ENCODE measurements around the gene RBPJL.
"Not testable (repeated sequence)": the region's sequence is repeated elsewhere in the genome, so short reads cannot be mapped to it uniquely, and the experiment has no call there.

RBPJL gene

GRCh38 chr20:45342855-45343531, 36.4 kb downstream of the RBPJL start:
- DNase-seq (ENCODE audit: low read depth in 2 of 2), result no peak

DNA sequence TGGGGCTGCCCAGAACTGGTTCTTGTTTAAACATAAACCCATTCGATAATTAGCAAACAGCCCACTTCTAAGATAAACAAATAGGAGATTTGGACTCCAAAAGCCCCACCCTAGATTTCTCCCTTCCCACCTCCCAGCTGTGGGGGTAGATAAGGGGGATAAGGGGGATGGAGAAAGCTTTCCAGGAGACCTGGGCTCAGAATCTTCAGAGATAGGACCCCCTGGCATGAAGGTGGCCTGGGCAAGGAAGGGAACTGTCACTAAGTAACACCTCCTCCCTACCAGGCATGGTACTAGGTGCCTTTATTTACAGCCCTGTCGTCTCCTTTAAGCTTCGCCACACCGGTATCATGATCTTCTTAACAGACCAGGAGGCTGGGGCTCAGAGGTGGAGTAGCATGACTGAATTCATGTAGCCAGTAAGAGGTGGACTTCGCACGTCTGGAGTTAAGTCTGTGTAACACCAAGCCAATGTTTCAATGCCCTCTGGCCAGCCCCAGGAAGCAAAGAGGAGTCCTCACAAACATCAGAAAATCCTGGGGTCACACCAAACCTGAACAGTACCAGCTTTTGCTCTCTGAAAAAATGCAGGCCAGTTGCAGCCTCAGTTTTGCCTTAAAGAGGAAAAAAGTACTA, 37.0 kb downstream of the RBPJL start:
- no peak for DNase-seq (ENCODE audit: low read depth in 2 of 2)

DNA sequence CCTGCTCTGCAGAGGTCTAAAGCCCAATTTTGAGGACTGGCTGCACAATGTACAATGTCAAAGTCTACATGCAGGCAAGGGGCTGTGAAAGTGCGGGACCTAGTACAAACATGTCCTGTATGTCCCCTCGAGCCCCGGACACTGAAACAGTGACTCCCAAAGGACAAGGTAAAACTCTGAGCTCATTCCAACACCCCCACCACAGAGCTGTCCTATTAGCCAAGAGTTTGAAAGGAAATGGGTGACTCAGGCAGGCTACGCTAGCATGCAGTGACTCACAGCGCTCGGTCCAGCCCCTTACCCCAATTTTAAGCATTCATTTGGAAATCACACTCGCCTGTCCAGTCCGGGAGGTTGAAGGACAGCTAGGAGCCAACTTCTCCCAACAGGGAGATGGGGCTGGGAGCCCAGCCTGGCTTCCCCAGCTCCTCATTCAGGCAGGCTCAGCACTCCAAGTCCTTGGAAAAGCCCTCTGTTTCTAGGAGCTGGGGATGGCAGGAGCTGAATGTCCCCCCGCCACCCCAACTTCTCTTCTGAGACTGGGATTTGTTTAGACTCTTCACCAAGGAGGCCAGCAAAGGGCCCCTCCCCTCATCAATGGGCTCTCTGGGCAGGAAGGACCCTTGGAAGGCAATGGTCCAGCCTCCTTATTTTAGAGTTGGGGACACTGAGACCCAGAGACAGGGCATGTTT, 37.7 kb downstream of the RBPJL start:
- DNase-seq (ENCODE audit: low read depth in 2 of 2), result no peak

DNA sequence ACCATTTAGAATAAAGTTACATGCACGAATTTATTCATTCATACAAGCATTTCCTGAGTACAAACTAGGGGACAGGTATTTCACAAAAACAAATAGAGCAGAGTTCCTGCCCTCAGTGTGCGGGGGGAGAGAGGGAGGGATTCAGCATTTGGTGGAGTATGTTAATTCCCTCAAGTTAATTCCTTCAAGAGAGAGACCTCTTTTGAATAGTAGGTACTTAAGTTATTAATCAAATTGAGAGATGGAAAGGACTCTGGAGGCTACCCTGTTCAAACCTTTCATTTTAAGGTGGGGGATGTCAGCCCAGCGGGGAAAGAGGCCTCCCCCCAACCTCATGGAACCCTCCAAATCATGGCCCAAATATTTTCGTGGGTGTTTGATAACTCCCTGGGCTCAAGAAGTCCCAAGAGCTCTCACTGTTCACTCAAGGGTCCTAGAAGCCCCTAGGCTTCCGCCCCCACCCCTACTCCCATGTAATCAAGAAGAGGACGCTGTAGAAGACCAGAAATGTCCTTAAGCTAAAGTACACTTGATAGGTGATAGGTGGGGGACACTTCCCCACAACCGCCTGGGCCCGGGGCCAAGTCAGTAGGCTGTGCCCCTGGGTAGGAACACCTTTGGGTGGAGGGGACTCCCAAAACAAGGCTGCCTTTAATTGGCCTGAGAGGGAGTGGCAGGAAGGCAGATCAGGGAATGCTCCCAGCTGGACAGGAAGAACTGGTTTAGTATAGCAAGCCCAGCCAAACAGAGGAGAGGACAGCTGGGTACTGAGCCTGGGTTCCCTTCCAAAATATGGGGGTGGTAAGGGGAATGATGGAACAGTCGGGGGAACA, 38.7 kb downstream of the RBPJL start:
- no peak for DNase-seq (ENCODE audit: low read depth in 2 of 2)

DNA sequence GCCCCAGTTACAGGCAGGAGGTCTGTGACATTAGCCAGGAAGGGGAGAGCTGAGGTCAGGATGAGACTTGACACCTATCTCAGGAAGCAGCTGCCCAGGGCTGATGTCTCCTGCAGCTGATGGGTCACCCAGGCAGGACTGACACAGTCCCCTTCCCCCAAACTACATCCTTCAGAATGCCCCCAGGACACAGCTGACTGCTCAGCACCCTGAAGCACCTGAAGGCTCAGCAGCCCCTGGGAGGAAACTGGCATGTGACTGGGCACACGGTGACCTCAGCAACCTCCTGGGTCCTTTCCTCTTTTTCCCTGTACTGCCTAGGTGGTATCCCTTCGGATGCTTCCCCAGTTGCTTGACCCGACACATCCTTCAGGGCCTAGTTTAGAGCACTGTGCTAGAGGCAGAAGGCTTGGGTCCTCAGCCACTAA, 39.7 kb downstream of the RBPJL start:
- DNase-seq (ENCODE audit: low read depth in 2 of 2), result no peak

DNA sequence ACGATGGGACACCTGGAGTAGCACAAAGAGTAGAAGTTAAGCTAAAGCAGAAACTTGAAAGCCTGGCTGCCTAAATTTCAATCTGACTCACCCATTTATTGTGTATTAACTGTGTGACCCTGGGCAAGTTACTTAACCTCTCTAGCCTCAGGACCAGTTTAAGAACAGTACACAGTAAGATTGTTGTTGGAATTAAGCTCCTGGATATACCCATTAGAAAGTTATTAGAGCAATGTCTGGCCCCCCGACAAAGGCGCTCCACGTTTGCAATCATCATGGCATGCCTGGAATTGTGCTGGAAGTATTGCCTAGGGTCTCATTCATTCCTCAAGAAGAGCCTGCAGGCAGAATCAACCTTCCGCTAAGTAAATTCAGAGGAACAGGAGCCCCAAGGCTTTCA, 40.2 kb downstream of the RBPJL start:
- DNase-seq (ENCODE audit: low read depth in 2 of 2), result no peak

GRCh38 chr20:45347297-45347935, 40.8 kb downstream of the RBPJL start:
- DNase-seq (ENCODE audit: low read depth in 2 of 2), result no peak

DNA sequence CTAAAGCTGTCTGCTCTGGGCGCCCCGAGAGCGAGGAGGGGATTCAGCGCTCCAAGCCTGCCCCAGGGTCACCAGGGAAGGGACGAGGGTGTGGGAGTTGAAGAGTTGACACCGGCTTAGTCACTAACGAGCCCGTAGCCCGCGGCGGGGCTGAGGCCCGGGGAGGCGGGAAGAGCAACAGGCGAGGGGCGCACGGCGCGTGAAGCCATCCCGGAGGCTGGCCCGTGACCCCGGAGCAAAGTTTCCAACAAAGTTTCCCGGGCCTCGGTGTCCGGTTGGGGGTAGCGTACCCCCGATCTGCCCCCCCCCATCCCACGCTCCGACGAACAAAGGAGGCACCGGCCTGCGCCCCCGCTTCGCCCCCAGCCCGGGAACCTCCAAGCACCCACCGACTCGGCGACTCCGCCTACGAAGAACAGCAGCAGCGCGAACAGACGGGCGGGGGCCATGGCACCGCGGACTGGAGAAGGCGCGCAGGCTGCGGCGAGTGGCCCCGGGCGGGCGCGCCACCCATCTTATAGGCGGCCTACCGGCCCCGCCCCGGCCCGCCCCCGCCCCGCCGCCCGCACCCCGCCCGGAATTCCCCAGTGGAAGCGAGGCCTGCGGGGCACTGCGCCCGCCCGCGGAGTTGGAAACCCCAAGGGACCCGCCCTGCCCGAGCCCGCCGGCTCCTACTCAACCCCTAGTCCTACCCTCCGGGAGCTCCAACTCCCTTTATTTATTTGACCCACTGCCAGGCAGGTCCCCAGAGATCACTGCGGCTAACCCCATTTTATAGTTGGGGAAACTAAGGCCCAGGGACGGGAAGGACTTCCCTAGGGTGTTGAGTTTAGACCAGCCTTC, 41.5 kb downstream of the RBPJL start, which contains the start of gene SDC4:
SDC4 (minus strand) TSS at position 489 of the 843 bp plus-strand sequence; CDS start at position 449, 40 bp downstream.
- peak; percentile 15 to 47 for DNase-seq (ENCODE audit: low read depth in 2 of 2)

DNA sequence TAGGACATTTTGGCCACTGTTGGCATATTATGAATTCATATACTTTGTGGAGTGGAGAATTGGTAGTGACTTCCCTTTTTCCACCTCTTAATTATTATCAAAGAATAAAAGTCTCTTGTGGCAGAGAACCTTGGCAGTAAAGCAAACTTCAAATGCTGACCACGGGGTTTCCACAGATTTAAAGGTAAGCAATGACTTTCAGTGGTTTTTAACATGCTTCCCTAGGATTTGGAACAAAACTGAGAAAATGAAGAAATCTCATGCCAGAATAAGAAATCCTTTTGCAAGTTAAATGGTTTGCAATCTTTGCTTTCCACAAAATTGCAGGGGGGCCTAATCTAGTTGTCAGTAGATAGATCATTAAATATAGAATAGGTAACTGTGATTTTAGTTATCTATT, 43.6 kb downstream of the RBPJL start:
- no peak for DNase-seq (ENCODE audit: low read depth in 2 of 2)

GRCh38 chr20:45350795-45351194, 44.2 kb downstream of the RBPJL start:
- DNase-seq (ENCODE audit: low read depth in 2 of 2), result not testable (repeated sequence)

GRCh38 chr20:45352729-45353128, 46.1 kb downstream of the RBPJL start:
- DNase-seq (ENCODE audit: low read depth in 2 of 2), result no peak

DNA sequence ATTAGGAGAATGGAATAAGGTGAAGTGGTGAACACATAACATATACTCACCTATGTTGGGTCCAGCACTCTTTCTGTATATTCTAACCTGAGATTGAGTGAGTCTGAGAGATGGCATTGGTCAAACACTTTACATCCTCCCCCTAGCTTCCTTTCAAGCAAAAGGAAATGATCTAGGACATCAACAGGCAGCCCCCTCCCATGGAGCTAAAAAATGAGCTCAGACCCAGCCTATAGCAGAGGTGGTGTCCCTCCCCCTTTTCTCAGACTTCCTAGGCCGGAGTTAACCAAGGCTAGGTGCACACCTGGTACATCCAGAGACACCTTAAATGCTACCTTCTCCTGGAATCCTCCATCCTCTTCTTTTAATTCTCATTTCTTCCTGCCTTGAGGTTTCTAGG, 47.1 kb downstream of the RBPJL start:
- no peak for DNase-seq (ENCODE audit: low read depth in 2 of 2)

DNA sequence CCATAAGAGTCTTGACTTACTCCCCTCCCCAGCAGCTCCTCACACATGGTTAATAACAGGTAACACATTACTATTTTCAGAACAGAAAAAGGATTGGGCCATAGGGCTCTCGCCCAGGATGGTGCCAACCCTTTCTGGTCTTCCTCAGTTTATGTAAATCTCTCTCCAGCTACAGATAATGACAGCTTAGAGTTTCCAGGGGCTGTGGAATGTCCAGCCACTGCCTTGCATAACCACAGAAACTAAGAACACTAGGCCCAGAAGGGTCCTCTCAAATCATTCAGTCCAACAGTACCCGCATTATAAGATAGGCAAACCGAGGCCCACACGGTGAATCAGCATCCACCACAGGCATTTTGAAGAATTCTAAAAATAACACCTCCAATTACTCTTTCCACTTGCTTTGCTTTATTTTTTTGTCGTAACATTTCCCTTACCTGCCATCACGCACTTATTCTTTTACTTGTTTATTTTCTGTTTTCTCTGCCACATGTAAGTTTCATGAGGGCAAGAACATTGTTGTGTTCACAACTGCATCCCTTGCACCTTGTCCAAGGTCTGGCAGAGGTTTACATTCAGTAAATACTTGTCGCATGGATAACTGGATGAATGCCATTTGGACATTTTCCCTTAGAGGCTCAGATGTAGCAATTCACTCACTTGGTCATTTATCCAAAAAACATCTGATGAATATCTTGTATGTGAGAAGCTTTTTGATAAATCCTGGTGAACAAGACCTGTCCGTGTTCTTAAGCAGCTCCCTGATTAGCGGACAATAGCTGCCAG, 48.0 kb downstream of the RBPJL start:
- DNase-seq (ENCODE audit: low read depth in 2 of 2), result no peak

DNA sequence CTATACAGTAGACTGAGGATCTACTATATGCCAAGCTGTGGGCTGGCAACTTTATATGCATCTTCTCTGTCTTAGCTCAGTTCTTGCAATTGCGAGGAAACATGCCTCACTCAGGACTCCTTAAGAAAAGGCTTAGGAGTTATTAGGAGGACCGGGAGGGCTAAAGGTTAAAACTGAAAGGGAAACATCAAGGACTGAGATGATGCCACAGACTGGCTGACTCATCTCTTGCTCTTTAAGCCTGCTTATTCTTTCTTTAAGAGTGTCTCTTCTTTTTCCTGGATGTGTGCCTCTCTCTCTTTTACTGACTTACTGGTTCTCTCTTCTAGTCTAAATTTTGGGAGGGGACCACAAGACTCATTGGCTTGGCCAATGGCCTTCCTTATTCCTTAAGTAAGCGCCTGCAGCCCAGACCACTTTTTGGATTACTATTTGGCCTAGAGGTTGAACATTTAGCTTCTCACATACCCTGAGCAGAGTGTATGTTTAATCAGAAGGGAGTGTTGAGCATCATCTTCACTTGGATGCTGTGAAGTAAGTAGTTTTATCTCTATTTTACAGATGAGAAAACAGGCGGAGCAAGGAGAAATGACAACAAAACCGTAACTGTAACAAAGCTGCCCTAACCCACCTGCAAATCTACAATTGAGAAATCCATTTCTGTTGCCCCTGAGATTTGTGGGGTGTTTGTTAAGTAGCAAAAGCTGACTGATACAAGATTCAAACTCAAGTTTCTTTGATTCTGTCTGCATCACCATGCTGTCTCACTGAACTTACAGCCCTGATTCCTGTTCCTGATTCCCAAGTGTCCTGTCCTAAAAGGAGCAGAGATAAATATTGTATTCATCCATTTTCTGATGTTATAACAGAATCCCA, 48.8 kb downstream of the RBPJL start:
- DNase-seq (ENCODE audit: low read depth in 2 of 2), result no peak

GRCh38 chr20:45358282-45359068, 51.8 kb downstream of the RBPJL start:
- DNase-seq (ENCODE audit: low read depth in 2 of 2), result no peak

DNA sequence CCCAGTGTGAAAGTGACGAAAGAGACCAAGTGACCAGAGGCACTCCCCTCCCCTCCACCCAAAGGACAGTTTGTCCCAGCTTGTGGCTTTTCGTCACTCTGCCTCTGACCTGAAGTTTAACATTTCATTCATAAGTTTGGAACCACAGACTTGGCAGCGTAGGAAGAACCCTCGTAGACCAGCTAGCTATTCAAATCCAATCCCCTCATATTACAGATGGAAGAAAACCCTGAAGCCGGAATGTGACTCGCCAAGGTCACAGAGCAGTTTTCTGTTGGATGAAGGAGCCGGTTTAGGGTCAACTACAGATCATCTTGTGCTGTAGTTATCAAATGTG, 52.4 kb downstream of the RBPJL start:
- no peak for DNase-seq (ENCODE audit: low read depth in 2 of 2)

DNA sequence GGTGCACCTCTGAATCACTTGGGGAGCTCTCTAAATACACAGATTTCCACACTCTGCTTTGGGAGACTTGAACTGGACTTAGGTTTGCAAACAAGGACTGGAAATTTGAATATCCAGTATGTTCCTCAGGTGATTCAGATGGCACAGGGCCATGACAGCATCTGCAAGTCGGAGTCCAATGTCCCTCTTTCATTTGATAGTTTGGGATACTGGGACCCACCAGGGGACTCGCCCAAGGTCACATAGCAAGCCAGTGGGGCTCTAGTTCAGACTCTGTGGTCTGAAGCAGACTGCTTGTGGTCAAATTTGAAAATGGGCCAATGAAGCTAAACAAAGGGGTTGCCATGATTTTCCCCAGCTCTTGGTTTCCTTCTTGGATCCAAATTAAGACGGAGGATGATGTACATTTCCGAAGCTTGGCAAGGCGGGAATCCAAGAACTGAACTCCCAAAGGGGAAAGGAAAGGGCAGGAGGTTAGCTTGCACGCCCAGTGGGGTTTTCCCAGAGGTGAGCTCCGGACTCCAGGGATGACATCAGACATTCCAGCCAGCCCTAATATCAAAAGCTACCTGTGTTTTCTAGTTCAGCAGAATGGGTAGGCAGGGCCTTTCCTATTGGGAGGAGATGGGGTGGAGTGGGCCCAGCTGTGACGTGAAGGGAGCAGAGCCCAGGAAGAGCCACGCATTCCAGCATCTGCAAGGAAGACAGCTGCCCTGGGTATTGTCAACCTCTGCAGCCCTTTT, 52.9 kb downstream of the RBPJL start:
- no peak for DNase-seq (ENCODE audit: low read depth in 2 of 2)

All from stimulated activated CD8-positive, alpha-beta memory T cell treated with anti-CD3 and anti-CD28 coated beads, Interleukin-2, amount 100 ng/mL, for 1 hour (primary cell).